K562 (cell line): ENCODE measurements around the gene CREB3L2. TPM values are rescaled to one million over a fixed set of nuclear protein-coding genes. Genes with fewer than 3 reads are reported as not detected.

Source experiments
- CBX3 ChIP-seq, 2 experiments: IDR thresholded peaks; 1 replicate in 1 of 2; 2 replicates in 1 of 2; pipeline ENCODE4 v1.6.1; 2012; ENCODE audit warnings: inconsistent platforms in 2 of 2, low read length in 2 of 2, borderline replicate concordance in 1 of 2, control low read depth in 1 of 2
- CEBPB ChIP-seq: fragments of 450-650 bp; IDR thresholded peaks from 2 replicates; pipeline ENCODE4 v1.6.1; 2016; ENCODE audit warnings: missing genetic modification characterization, missing compliant biosample characterization
- FOXJ3 ChIP-seq: sonication (generic); formaldehyde crosslinking; IDR thresholded peaks from 2 replicates; pipeline ENCODE4 v1.4.0; 2020; ENCODE audit warnings: mild to moderate bottlenecking, missing genetic modification reagents
- GABPB2 ChIP-seq: fragments of 250-450 bp; sonication (Bioruptor Pico); conservative IDR thresholded peaks from 2 replicates; pipeline ENCODE4 v1.5.1; 2021; ENCODE audit warnings: mild to moderate bottlenecking
- NR3C1 ChIP-seq: sonication (generic); formaldehyde crosslinking; IDR thresholded peaks from 2 replicates; pipeline ENCODE4 v1.8.1; 2022; ENCODE audit warnings: missing genetic modification reagents
- RBM25 ChIP-seq: fragments of 200-400 bp; formaldehyde crosslinking; IDR thresholded peaks from 2 replicates; pipeline ENCODE4 v1.6.1; 2018; ENCODE audit warnings: low read length, low read depth, moderate library complexity; ENCODE audit not compliant: severe bottlenecking
- SMAD4 ChIP-seq: fragments of 250-450 bp; sonication (Bioruptor Pico); conservative IDR thresholded peaks from 2 replicates; pipeline ENCODE4 v1.8.0; 2021; ENCODE audit warnings: inconsistent platforms, mild to moderate bottlenecking, moderate library complexity
- TCF7L2 ChIP-seq: fragments of 150-350 bp; IDR thresholded peaks from 2 replicates; pipeline ENCODE4 v1.6.1; 2016; ENCODE audit warnings: low read depth, mild to moderate bottlenecking, low read length, moderate library complexity
- TEAD4 ChIP-seq, 2 experiments: sonication (generic) in 1 of 2; formaldehyde crosslinking in 1 of 2; IDR thresholded peaks; 2 replicates each; pipeline versions ENCODE4 v1.6.1 to v1.8.0; 2012 to 2022; ENCODE audit warnings: borderline replicate concordance in 1 of 2, inconsistent platforms in 1 of 2, low read length in 1 of 2, mild to moderate bottlenecking in 1 of 2, missing genetic modification reagents in 1 of 2
- ZNF23 ChIP-seq: fragments of 250-450 bp; sonication (Bioruptor Pico); IDR thresholded peaks from 2 replicates; pipeline ENCODE4 v1.4.0; 2020; ENCODE audit warnings: mild to moderate bottlenecking
- ZZZ3 ChIP-seq: fragments of 450-650 bp; IDR thresholded peaks from 2 replicates; pipeline ENCODE4 v1.6.1; 2016; ENCODE audit warnings: antibody characterized with exemption, mild to moderate bottlenecking, moderate library complexity
- polyA plus RNA-seq, 8 experiments: library from polyadenylated mRNA; depleted of rRNA in 4 of 8; stranded (reverse) in 5 of 8; unstranded in 3 of 8; fragments of >200 nt; fragmentation: Nextera tagmentation in 2 of 8; fragmentation: Illumina TruSeq in 1 of 8; extraction: Ambion mirVana in 2 of 8; extraction: Trizol in 1 of 8; gene quantifications; 2 replicates each; pipeline versions ENCODE4 v1.2.1 to v1.2.3, GENCODE V29; 2011 to 2014; ENCODE audit warnings: inconsistent platforms in 1 of 8, missing spikeins in 1 of 8
- total RNA-seq, 7 experiments: library from RNA; depleted of rRNA in 6 of 7; stranded (reverse); fragments of >200 nt in 6 of 7; fragmentation: Illumina TruSeq in 2 of 7; extraction: Trizol in 2 of 7; gene quantifications; 2 replicates each; pipeline versions ENCODE4 v1.2.1 to v1.2.3, GENCODE V29; 2011 to 2021; ENCODE audit warnings: low replicate concordance in 1 of 7
- TF ChIP-seq, protein P1 (sequence below): sonication (generic); formaldehyde crosslinking; IDR thresholded peaks from 2 replicates; pipeline ENCODE4 v1.8.1; 2023; ENCODE audit warnings: mild to moderate bottlenecking, missing genetic modification reagents
- TF ChIP-seq, protein P2 (sequence below): fragments of 450-650 bp; IDR thresholded peaks from 2 replicates; pipeline ENCODE4 v1.6.1; 2018; ENCODE audit warnings: mild to moderate bottlenecking, low read depth; ENCODE audit not compliant: partially characterized antibody
- TF ChIP-seq, protein P3 (sequence below): fragments of 450-650 bp; IDR thresholded peaks from 2 replicates; pipeline ENCODE4 v1.6.1; 2014; ENCODE audit warnings: low read depth, mild to moderate bottlenecking, moderate library complexity, borderline replicate concordance
- TF ChIP-seq, protein P4 (sequence below): fragments of 450-650 bp; formaldehyde crosslinking; IDR thresholded peaks from 2 replicates; pipeline ENCODE4 v1.4.0; 2022; ENCODE audit warnings: missing genetic modification characterization
- TF ChIP-seq, protein P5 (sequence below): fragments of 250-450 bp; sonication (Bioruptor Pico); IDR thresholded peaks from 2 replicates; pipeline ENCODE4 v1.5.0; 2021; ENCODE audit warnings: mild to moderate bottlenecking, moderate library complexity

Gene CREB3L2
- total and polyA plus RNA-seq, 9 of the 15 experiments (the other 6 are each of a cell fraction or from before 2014, with no cell fraction given) = 7.1 to 45.6 (median 15.8) TPM

DNA sequence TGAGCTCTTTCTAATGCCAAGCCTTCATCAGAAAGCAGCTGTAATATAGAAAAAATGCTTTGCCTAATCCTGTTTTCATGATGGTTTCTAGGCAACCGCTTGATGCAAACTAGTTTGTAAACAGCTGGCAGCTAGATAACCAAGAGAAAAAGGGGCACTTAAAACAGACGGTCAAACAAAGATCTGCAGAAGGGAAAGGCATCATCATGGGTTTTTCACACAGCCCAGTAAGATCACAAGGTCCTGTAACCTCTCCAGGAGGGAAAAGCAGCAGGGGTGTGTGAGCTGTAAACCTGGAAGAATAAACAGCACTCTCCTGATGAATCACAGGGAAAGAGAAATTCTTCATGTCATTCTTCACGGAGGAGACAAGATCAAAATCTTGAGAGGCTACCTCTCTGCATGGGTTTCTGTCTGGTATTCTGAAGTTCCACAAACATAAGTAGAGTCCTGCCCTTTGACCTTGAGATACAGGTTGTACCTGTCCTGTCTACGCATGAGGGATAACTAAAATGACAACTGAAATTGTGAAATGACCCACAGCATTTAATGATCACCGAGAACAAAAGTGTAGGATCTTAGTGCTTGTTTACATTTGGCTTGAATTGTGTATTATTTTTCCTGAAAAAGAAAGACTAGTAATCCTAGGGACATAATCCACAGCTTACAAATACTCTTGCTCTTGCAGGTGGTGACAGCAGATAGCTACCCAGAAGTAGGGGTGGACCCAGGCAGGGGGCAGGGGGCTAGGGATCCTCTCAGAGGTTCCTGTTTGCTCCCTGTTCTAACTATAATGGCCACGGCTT is 48.0 kb downstream of the CREB3L2 start (continued):
- TF ChIP-seq TEAD4 (IDR thresholded peaks at IDR 0.05; ENCODE audit: low read length) (peak; percentile 43), TEAD4 (CRISPR knock-in tag; IDR thresholded peaks at IDR 0.05; ENCODE audit: borderline replicate concordance) (no peak), ZZZ3 (no peak), NR3C1 (CRISPR knock-in tag) (no peak), RBM25 (no peak), ZNF23 (no peak), TCF7L2 (no peak), FOXJ3 (CRISPR knock-in tag) (peak; percentile 66; the same call in 1 of the 2 replicates), CBX3 (IDR thresholded peaks at IDR 0.05; ENCODE audit: borderline replicate concordance in 1 of 2, low read length in 2 of 2) (no peak), CEBPB (tag) (no peak), GABPB2 (no peak), SMAD4 (CRISPR knock-in tag) (no peak)
- TF ChIP-seq, protein P1, sequence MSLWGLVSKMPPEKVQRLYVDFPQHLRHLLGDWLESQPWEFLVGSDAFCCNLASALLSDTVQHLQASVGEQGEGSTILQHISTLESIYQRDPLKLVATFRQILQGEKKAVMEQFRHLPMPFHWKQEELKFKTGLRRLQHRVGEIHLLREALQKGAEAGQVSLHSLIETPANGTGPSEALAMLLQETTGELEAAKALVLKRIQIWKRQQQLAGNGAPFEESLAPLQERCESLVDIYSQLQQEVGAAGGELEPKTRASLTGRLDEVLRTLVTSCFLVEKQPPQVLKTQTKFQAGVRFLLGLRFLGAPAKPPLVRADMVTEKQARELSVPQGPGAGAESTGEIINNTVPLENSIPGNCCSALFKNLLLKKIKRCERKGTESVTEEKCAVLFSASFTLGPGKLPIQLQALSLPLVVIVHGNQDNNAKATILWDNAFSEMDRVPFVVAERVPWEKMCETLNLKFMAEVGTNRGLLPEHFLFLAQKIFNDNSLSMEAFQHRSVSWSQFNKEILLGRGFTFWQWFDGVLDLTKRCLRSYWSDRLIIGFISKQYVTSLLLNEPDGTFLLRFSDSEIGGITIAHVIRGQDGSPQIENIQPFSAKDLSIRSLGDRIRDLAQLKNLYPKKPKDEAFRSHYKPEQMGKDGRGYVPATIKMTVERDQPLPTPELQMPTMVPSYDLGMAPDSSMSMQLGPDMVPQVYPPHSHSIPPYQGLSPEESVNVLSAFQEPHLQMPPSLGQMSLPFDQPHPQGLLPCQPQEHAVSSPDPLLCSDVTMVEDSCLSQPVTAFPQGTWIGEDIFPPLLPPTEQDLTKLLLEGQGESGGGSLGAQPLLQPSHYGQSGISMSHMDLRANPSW = no peak
- TF ChIP-seq, protein P2, sequence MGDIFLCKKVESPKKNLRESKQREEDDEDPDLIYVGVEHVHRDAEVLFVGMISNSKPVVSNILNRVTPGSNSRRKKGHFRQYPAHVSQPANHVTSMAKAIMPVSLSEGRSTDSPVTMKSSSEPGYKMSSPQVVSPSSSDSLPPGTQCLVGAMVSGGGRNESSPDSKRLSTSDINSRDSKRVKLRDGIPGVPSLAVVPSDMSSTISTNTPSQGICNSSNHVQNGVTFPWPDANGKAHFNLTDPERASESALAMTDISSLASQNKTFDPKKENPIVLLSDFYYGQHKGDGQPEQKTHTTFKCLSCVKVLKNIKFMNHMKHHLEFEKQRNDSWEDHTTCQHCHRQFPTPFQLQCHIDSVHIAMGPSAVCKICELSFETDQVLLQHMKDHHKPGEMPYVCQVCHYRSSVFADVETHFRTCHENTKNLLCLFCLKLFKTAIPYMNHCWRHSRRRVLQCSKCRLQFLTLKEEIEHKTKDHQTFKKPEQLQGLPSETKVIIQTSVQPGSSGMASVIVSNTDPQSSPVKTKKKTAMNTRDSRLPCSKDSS = no peak
- TF ChIP-seq, protein P3, sequence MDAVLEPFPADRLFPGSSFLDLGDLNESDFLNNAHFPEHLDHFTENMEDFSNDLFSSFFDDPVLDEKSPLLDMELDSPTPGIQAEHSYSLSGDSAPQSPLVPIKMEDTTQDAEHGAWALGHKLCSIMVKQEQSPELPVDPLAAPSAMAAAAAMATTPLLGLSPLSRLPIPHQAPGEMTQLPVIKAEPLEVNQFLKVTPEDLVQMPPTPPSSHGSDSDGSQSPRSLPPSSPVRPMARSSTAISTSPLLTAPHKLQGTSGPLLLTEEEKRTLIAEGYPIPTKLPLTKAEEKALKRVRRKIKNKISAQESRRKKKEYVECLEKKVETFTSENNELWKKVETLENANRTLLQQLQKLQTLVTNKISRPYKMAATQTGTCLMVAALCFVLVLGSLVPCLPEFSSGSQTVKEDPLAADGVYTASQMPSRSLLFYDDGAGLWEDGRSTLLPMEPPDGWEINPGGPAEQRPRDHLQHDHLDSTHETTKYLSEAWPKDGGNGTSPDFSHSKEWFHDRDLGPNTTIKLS = no peak
- TF ChIP-seq, protein P4, sequence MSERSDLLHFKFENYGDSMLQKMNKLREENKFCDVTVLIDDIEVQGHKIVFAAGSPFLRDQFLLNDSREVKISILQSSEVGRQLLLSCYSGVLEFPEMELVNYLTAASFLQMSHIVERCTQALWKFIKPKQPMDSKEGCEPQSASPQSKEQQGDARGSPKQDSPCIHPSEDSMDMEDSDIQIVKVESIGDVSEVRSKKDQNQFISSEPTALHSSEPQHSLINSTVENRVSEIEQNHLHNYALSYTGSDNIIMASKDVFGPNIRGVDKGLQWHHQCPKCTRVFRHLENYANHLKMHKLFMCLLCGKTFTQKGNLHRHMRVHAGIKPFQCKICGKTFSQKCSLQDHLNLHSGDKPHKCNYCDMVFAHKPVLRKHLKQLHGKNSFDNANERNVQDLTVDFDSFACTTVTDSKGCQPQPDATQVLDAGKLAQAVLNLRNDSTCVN (CRISPR knock-in tag) = no peak
- TF ChIP-seq, protein P5, sequence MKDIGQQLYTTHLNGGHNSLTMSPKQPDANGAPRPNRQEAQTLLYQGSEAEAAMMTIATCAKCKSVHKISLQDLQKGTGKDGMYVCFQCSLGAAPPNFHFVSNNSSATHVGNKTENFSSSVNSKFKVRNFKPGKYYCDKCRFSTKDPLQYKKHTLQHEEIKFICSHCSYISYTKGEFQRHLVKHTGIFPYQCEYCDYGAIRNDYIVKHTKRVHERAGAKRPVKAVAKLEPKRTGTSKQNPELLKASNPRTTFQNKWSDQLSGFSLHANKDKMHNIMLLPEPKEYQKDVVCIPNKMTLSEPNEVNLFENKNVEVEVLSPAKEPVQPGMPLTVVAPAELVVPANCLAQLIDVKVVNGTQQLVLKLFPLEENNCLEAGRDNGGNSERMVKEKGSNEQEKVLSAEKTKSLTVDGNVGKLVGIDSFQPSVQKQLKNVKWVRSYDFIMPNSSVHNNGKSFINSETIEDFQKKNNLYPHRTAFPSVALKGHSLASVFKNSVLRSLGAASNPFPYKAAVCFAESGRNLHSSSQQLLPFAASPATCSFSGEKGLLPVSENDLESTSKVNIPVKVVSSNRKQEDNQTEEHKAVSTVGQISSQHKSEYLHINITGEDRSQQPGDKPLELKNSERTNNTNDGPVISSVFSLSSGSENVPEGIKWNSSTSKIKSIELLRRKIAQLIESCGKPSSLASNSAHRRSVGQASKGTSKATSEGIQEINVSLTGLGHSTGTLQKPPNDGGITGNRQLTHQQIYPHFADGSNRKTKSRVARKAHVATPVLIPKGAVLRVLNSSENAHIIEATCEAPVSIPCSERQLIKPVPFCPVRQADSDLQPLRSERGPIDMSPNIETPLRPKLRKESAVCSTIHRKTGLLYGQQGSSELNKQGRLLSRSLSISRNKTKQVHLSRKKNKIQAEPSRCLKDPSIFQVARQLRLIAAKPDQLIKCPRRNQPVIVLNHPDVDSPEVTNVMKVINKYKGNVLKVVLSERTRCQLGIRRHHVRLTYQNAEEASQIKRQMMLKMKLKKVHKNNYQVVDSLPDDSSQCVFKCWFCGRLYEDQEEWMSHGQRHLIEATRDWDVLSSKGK (CRISPR knock-in tag) = no peak
